K562 (cell line): ENCODE results near the gene RNF32. TPM values are rescaled to one million over a fixed set of nuclear protein-coding genes. Genes with fewer than 3 reads are reported as not detected.

Experiments used
- CTBP1 ChIP-seq: fragments of 450-650 bp; IDR thresholded peaks from 2 replicates; pipeline ENCODE4 v1.6.1; 2016; ENCODE audit warnings: borderline replicate concordance
- polyA plus RNA-seq, 8 experiments: library from polyadenylated mRNA; depleted of rRNA in 4 of 8; stranded (reverse) in 5 of 8; unstranded in 3 of 8; fragments of >200 nt; fragmentation: Nextera tagmentation in 2 of 8; fragmentation: Illumina TruSeq in 1 of 8; extraction: Ambion mirVana in 2 of 8; extraction: Trizol in 1 of 8; gene quantifications; 2 replicates each; pipeline versions ENCODE4 v1.2.1 to v1.2.3, GENCODE V29; 2011 to 2014; ENCODE audit warnings: inconsistent platforms in 1 of 8, missing spikeins in 1 of 8
- total RNA-seq, 7 experiments: library from RNA; depleted of rRNA in 6 of 7; stranded (reverse); fragments of >200 nt in 6 of 7; fragmentation: Illumina TruSeq in 2 of 7; extraction: Trizol in 2 of 7; gene quantifications; 2 replicates each; pipeline versions ENCODE4 v1.2.1 to v1.2.3, GENCODE V29; 2011 to 2021; ENCODE audit warnings: low replicate concordance in 1 of 7
- TF ChIP-seq, protein P1 (sequence below): fragments of 450-650 bp; IDR thresholded peaks from 2 replicates; pipeline ENCODE4 v1.6.1; 2016; ENCODE audit warnings: low read depth
- TF ChIP-seq, protein P2 (sequence below), 2 experiments: IDR thresholded peaks in 1 of 2; conservative IDR thresholded peaks in 1 of 2; 2 replicates each; pipeline ENCODE4 v1.6.1; 2016; ENCODE audit warnings: low read depth in 2 of 2, mild to moderate bottlenecking in 1 of 2, missing compliant biosample characterization in 1 of 2, missing genetic modification characterization in 1 of 2, moderate library complexity in 1 of 2

RNF32 gene
- total and polyA plus RNA-seq, 9 of the 15 experiments (the other 6 are each of a cell fraction or from before 2014, with no cell fraction given): 2.6 to 7.0 (median 4.6) TPM

DNA sequence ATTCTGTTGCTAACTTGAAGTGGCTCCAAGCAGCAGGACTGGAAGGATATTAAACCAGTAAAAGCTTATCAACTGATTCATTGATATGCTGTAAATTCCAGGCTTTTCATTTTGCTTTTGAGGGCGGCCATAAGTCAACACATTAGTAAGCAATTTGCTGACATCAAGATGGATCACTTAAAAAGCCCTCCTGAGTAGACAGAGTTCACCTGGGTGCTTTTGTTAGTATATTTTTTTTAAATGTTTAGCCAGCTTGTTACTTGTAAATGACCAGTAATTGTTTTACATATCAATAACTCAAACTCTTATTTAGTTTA is 26.5 kb downstream of the RNF32 start (continued):
- TF ChIP-seq, protein P1, sequence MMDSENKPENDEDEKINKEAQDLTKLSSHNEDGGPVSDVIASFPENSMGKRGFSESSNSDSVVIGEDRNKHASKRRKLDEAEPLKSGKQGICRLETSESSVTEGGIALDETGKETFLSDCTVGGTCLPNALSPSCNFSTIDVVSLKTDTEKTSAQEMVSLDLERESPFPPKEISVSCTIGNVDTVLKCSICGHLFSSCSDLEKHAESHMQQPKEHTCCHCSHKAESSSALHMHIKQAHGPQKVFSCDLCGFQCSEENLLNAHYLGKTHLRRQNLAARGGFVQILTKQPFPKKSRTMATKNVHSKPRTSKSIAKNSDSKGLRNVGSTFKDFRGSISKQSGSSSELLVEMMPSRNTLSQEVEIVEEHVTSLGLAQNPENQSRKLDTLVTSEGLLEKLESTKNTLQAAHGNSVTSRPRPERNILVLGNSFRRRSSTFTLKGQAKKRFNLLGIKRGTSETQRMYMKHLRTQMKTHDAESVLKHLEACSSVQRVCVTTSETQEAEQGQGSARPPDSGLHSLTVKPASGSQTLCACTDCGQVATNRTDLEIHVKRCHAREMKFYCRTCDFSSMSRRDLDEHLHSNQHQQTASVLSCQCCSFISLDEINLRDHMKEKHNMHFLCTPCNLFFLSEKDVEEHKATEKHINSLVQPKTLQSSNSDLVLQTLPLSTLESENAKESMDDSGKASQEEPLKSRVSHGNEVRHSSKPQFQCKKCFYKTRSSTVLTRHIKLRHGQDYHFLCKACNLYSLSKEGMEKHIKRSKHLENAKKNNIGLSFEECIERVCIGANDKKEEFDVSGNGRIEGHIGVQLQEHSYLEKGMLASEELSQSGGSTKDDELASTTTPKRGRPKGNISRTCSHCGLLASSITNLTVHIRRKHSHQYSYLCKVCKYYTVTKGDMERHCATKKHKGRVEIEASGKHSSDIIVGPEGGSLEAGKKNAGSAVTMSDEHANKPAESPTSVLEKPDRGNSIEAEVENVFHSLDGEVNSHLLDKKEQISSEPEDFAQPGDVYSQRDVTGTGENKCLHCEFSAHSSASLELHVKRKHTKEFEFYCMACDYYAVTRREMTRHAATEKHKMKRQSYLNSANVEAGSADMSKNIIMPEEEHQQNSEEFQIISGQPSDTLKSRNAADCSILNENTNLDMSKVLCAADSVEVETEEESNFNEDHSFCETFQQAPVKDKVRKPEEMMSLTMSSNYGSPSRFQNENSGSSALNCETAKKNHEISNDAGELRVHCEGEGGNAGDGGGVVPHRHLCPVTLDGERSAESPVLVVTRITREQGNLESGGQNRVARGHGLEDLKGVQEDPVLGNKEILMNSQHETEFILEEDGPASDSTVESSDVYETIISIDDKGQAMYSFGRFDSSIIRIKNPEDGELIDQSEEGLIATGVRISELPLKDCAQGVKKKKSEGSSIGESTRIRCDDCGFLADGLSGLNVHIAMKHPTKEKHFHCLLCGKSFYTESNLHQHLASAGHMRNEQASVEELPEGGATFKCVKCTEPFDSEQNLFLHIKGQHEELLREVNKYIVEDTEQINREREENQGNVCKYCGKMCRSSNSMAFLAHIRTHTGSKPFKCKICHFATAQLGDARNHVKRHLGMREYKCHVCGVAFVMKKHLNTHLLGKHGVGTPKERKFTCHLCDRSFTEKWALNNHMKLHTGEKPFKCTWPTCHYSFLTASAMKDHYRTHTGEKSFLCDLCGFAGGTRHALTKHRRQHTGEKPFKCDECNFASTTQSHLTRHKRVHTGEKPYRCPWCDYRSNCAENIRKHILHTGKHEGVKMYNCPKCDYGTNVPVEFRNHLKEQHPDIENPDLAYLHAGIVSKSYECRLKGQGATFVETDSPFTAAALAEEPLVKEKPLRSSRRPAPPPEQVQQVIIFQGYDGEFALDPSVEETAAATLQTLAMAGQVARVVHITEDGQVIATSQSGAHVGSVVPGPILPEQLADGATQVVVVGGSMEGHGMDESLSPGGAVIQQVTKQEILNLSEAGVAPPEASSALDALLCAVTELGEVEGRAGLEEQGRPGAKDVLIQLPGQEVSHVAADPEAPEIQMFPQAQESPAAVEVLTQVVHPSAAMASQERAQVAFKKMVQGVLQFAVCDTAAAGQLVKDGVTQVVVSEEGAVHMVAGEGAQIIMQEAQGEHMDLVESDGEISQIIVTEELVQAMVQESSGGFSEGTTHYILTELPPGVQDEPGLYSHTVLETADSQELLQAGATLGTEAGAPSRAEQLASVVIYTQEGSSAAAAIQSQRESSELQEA: no peak
- TF ChIP-seq, protein P2, sequence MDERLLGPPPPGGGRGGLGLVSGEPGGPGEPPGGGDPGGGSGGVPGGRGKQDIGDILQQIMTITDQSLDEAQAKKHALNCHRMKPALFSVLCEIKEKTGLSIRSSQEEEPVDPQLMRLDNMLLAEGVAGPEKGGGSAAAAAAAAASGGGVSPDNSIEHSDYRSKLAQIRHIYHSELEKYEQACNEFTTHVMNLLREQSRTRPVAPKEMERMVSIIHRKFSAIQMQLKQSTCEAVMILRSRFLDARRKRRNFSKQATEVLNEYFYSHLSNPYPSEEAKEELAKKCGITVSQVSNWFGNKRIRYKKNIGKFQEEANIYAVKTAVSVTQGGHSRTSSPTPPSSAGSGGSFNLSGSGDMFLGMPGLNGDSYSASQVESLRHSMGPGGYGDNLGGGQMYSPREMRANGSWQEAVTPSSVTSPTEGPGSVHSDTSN (CRISPR knock-in tag; IDR thresholded peaks at IDR 0.05; ENCODE audit: low read depth): no peak
- TF ChIP-seq, protein P2 (tag; conservative IDR thresholded peaks at IDR 0.05; ENCODE audit: low read depth): 0 out of 2 replicates have a peak, but pooled peaks have one; percentile 32
- TF ChIP-seq CTBP1: no peak
- TF ChIP-seq, all 486 proteins: peak for 3
